CD4-positive, alpha-beta T cell (primary cell): ENCODE results near the gene UBAC2. TPM values are rescaled to one million over a fixed set of nuclear protein-coding genes. Genes with fewer than 3 reads are reported as not detected.
"Not testable (repeated sequence)": the region's sequence is repeated elsewhere in the genome, so short reads cannot be mapped to it uniquely, and the experiment has no call there.

Experiments used
- ATAC-seq: fragments of 200-7000 bp; cut with Tn5 transposase; one replicate; pipeline ENCODE4 v1.10.0; 2022; ENCODE audit warnings: mild to moderate bottlenecking; ENCODE audit not compliant: poor library complexity
- CTCF ChIA-PET: fragments of 350-600 bp; sonication (Branson Sonifier 250); formaldehyde crosslinking; loops from one replicate; lab custom pipeline; 2021; ENCODE audit warnings: antibody characterized with exemption, inconsistent platforms; lab: Charles Lee
- POLR2A ChIA-PET: fragments of 350-600 bp; sonication (Branson Sonifier 250); formaldehyde crosslinking; loops from one replicate; lab custom pipeline; 2021; ENCODE audit warnings: antibody characterized with exemption, inconsistent platforms; lab: Charles Lee
- DNase-seq, 14 experiments: peaks; one replicate each; pipeline ENCODE4 v3.0.0-alpha.2; 2013 to 2020; ENCODE audit warnings: mixed read lengths in 2 of 14
- H3K27ac ChIP-seq, 2 donors: one replicate each; pipeline versions ENCODE4 v1.5.1 to v1.7.0; 2013; ENCODE audit warnings: low read length in 2 of 2, low read depth in 1 of 2, mild to moderate bottlenecking in 1 of 2
- H3K27me3 ChIP-seq, 2 experiments: 1 replicate in 1 of 2; 2 replicates in 1 of 2; pipeline versions ENCODE4 v1.6.1 to v1.7.0; 2013; ENCODE audit warnings: low read length in 2 of 2, control low read depth in 1 of 2, mild to moderate bottlenecking in 1 of 2, moderate library complexity in 1 of 2; ENCODE audit not compliant: insufficient read depth in 2 of 2, control insufficient read depth in 1 of 2
- H3K36me3 ChIP-seq: one replicate; pipeline ENCODE4 v1.6.1; 2013; ENCODE audit warnings: low read length, control low read depth; ENCODE audit not compliant: insufficient read depth
- H3K4me1 ChIP-seq: one replicate; pipeline ENCODE4 v1.6.1; 2013; ENCODE audit warnings: low read length, control low read depth; ENCODE audit not compliant: insufficient read depth
- H3K4me3 ChIP-seq: one replicate; pipeline ENCODE4 v1.5.1; 2013; ENCODE audit warnings: mild to moderate bottlenecking, low read length, moderate library complexity
- H3K9me3 ChIP-seq, 2 experiments: 1 replicate in 1 of 2; 2 replicates in 1 of 2; pipeline versions ENCODE4 v1.6.1 to v1.7.0; 2013; ENCODE audit warnings: low read length in 2 of 2, mild to moderate bottlenecking in 2 of 2, control low read depth in 1 of 2, moderate library complexity in 1 of 2; ENCODE audit not compliant: control insufficient read depth in 1 of 2, insufficient read depth in 1 of 2
- H3K27ac Mint-ChIP-seq: one replicate; pipeline ENCODE4 v1.8.0; 2020; ENCODE audit warnings: mixed read lengths
- H3K27me3 Mint-ChIP-seq: one replicate; pipeline ENCODE4 v1.8.0; 2021; ENCODE audit warnings: mixed read lengths
- H3K36me3 Mint-ChIP-seq: one replicate; pipeline ENCODE4 v1.8.0; 2021; ENCODE audit warnings: low read depth, mixed read lengths
- H3K4me1 Mint-ChIP-seq: one replicate; pipeline ENCODE4 v1.8.0; 2021; ENCODE audit warnings: low read depth, mixed read lengths
- H3K4me3 Mint-ChIP-seq: one replicate; pipeline ENCODE4 v1.8.0; 2020; ENCODE audit warnings: mild to moderate bottlenecking, mixed read lengths
- H3K9me3 Mint-ChIP-seq: one replicate; pipeline ENCODE4 v1.8.0; 2020; ENCODE audit warnings: mixed read lengths
- intact Hi-C, 2 experiments: fragments of 100-400 bp; cut with DNase I in 1 of 2; cut with micrococcal nuclease in 1 of 2; formaldehyde crosslinking; loops; one replicate each; pipeline versions ENCODE4 v1.15.1 to v1.9.0; 2023 to 2025; cut with DNase I, micrococcal nuclease
- total RNA-seq, 174 experiments: library from RNA in 2 of 174; stranded (reverse) in 2 of 174; gene quantifications; one replicate each; pipeline ENCODE4 v1.2.3 and lab custom pipeline; 2021 to 2026
- TF ChIP-seq, protein P1 (sequence below): fragments of 200-600 bp; IDR thresholded peaks from one replicate; pipeline ENCODE4 v1.8.0; 2022; ENCODE audit warnings: antibody characterized with exemption, mild to moderate bottlenecking

The UBAC2 gene
- total RNA-seq, 2 experiments from 2014 or later, result 59.8 to 67.4 TPM

DNA sequence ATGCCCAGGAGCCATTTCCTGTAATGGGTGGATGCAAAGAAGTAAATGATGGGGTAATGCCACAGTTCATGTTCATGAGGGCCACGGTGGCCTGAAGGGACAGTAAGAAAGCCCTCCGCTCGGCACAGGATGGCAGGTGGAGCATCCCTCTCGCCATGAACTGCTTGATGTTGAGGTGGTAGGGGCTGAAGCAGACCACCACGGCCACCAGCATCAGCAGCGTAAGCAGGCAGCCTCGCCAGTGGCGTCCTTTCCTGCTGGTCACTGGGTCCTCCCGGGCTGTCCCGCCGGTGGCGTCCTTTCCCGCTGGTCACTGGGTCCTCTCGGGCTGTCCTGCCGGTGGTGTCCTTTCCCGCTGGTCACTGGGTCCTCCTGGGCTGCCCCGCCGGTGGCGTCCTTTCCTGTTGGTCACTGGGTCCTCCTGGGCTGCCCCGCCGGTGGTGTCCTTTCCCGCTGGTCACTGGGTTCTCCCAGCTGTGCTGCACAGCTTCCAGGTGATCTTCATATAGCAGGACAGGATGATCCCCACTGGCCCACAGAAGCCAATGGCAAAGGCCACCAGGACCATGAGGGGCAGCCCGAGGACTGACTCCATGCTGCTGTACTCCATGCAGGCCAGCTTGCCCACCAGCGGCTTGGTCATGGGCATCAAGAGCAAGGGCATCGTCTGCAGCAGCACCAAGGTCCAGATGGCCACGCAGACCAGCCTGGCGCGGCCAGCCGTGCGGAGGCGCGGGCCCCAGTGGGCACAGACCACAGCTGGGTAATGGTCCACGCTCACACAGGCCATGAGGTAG is 207.4 kb downstream of the UBAC2 start:
- intact Hi-C loops, result loop anchor here in 1 of 2 experiments (2.0 kb wide), 1 partner anchor 13 kb away; no protein-coding TSS in a partner anchor
- H3K4me1 ChIP-seq, result peaks cover 31% of the 10 kb centered on the region
- peaks cover 56% of the 10 kb centered on the region for H3K4me1 Mint-ChIP-seq

DNA sequence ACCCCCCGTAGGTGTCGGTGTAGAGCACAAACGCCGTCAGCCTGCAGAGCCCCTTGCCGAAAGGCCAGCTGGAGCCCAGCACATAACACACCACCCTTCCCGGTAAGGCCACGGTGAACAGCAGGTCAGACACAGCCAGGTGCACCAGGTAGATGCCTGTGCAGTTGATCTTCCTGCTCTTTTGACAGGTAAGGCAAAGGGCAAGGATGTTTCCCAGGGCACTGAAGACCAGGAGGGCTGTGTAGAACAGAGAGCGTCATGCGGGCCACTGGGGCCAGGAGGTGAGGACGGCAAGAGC is 208.0 kb downstream of the UBAC2 start:
- CTCF ChIA-PET, result interaction anchor here (1.3 to 1.6 kb wide), 2 partner anchors 27 to 232 kb away, joined by 3 to 4 read pairs; no protein-coding TSS in a partner anchor
- Histone ChIP-seq H3K36me3 (peaks cover 3% of the 10 kb centered on the region), H3K4me3 (no peak overlapping the region), H3K27me3 (no peaks in the 10 kb centered on the region), H3K27ac (no peak overlapping the region), H3K4me1 (peaks cover 26% of the 10 kb centered on the region), H3K9me3 (peaks cover 0 to 8% of the 10 kb centered on the region in 2 experiments)
- TF ChIP-seq, protein P1, sequence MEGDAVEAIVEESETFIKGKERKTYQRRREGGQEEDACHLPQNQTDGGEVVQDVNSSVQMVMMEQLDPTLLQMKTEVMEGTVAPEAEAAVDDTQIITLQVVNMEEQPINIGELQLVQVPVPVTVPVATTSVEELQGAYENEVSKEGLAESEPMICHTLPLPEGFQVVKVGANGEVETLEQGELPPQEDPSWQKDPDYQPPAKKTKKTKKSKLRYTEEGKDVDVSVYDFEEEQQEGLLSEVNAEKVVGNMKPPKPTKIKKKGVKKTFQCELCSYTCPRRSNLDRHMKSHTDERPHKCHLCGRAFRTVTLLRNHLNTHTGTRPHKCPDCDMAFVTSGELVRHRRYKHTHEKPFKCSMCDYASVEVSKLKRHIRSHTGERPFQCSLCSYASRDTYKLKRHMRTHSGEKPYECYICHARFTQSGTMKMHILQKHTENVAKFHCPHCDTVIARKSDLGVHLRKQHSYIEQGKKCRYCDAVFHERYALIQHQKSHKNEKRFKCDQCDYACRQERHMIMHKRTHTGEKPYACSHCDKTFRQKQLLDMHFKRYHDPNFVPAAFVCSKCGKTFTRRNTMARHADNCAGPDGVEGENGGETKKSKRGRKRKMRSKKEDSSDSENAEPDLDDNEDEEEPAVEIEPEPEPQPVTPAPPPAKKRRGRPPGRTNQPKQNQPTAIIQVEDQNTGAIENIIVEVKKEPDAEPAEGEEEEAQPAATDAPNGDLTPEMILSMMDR, result no peak
- DNase-seq, result peak in 1 of 14 experiments; percentile 28
- H3K27ac Mint-ChIP-seq, result no peak overlapping the region
- no peak overlapping the region for H3K4me3 Mint-ChIP-seq
- ATAC-seq, result no peak
- no peaks in the 10 kb centered on the region for H3K27me3 Mint-ChIP-seq
- POLR2A ChIA-PET, result interaction anchor here (1.0 to 1.7 kb wide), 3 partner anchors 9 to 11 kb away, joined by 3 to 4 read pairs (median 3); no protein-coding TSS in a partner anchor
- H3K36me3 Mint-ChIP-seq, result peaks cover 34% of the 10 kb centered on the region
- H3K4me1 Mint-ChIP-seq, result peaks cover 52% of the 10 kb centered on the region
- H3K9me3 Mint-ChIP-seq, result no peaks in the 10 kb centered on the region
- intact Hi-C loops, result loop anchor here in 1 of 2 experiments (2.0 kb wide), 1 partner anchor 14 kb away; no protein-coding TSS in a partner anchor

More for the DNA sequence above, 207.4 kb downstream of the UBAC2 start:
- TF ChIP-seq, protein P1, result no peak
- Histone ChIP-seq H3K36me3 (peaks cover 3% of the 10 kb centered on the region), H3K27me3 (no peaks in the 10 kb centered on the region), H3K27ac (no peak overlapping the region), H3K9me3 (peaks cover 0 to 8% of the 10 kb centered on the region in 2 experiments), H3K4me3 (no peak overlapping the region)
- Mint-ChIP-seq H3K9me3 (no peaks in the 10 kb centered on the region), H3K27ac (peak overlapping the region; percentile 47), H3K27me3 (no peaks in the 10 kb centered on the region), H3K4me3 (no peak overlapping the region), H3K36me3 (peaks cover 36% of the 10 kb centered on the region)
- peak in 1 of 14 experiments; percentile 16 for DNase-seq
- no peak for ATAC-seq
- CTCF ChIA-PET, result interaction anchor here (1.3 to 1.6 kb wide), 2 partner anchors 27 to 232 kb away, joined by 3 to 4 read pairs; no protein-coding TSS in a partner anchor
- POLR2A ChIA-PET, result interaction anchor here (1.0 to 1.7 kb wide), 3 partner anchors 9 to 12 kb away, joined by 3 to 4 read pairs (median 3); no protein-coding TSS in a partner anchor

DNA sequence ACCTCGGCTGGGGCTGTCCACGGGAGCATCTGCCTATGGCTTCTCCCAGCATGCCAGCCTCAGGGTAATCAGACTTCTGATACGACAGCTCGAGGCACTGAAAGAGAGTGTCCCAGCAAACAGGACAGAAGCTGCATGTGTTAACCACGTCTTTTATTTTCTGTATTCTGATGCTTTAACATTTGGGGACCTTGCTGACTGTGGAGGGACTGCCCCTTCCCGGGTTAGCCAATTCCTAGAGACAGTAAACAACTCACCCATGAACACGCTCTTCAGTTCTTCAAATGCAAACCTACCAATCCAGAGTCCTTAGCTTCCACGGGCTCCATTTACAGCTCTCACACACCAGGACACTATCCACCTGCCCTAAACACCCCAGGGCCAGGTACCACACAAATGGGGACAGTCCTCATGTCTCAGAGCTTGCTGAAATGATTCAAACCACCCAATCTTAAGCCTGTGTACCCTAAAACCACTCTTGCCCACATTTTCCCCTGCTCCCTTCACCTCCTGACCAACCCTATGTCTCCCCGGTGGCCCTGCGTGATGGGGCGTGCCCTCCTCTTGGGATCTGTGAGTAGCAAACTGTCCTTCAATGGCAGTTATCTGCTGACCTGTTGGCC is 208.9 kb downstream of the UBAC2 start:
- ATAC-seq, result not testable (repeated sequence)

DNA sequence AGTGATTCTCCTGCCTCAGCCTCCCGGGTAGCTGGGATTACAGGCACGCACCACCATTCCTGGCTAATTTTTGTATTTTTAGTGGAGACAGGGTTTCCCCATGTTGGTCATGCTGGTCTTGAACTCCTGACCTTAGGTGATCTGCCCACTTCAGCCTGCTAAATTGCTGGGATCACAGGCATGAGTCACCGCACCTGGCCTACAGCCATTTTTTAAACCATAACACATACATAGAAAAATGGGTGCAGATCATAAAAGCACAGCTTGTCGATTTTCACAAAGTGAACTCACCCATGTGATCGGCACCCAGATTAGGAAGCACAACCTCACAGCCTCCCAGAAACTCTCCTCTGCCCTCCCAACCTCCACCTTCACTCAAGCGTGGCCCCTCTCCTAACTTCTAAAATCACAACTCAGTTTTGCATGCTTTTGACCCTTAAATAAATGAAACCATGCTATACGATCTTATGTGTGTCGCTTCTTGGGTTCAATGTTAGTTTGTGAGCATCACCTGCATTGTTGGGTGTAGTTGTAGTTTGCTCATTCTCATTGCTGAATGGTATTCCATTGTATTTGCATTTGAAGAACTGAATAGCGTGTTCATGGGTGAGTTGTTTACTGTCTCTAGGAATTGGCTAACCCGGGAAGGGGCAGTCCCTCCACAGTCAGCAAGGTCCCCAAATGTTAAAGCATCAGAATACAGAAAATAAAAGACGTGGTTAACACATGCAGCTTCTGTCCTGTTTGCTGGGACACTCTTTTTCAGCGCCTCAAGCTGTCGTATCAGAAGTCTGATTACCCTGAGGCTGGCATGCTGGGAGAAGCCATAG is 210.2 kb downstream of the UBAC2 start:
- CTCF ChIA-PET, result interaction anchor here (0.6 kb wide), 1 partner anchor 232 kb away, joined by 3 read pairs; no protein-coding TSS in a partner anchor
- H3K27me3 ChIP-seq, ATAC-seq, intact Hi-C loops, H3K4me3 Mint-ChIP-seq, H3K27me3 Mint-ChIP-seq, H3K36me3 ChIP-seq, H3K4me3 ChIP-seq, H3K9me3 ChIP-seq, H3K9me3 Mint-ChIP-seq: not testable (repeated sequence)
- DNase-seq, result peak in 2 of 14 experiments; percentile 29 to 52
- peaks cover 25% of the 10 kb centered on the region for H3K36me3 Mint-ChIP-seq
- peaks cover 42% of the 10 kb centered on the region for H3K4me1 Mint-ChIP-seq
- peak overlapping the region; percentile 65 for H3K27ac Mint-ChIP-seq
- POLR2A ChIA-PET, result interaction anchor here (2.2 kb wide), 1 partner anchor 9 kb away, joined by 11 read pairs; no protein-coding TSS in a partner anchor
- Histone ChIP-seq H3K27ac (peak overlapping the region in 1 of 2 donors; percentile 25), H3K4me1 (peaks cover 30% of the 10 kb centered on the region)

More for the DNA sequence above, 208.9 kb downstream of the UBAC2 start:
- H3K36me3 Mint-ChIP-seq, result peaks cover 26% of the 10 kb centered on the region
- not testable (repeated sequence) for H3K4me3 Mint-ChIP-seq, H3K9me3 Mint-ChIP-seq, DNase-seq, H3K9me3 ChIP-seq, H3K27me3 ChIP-seq, H3K27ac ChIP-seq, H3K36me3 ChIP-seq, H3K4me3 ChIP-seq, H3K27me3 Mint-ChIP-seq
- ChIA-PET POLR2A (interaction anchor here (1.0 to 1.7 kb wide), 2 partner anchors 9 to 10 kb away, joined by 3 to 4 read pairs; no protein-coding TSS in a partner anchor), CTCF (interaction anchor here (1.3 to 1.6 kb wide), 2 partner anchors 26 to 233 kb away, joined by 3 to 4 read pairs; no protein-coding TSS in a partner anchor)
- peaks cover 26% of the 10 kb centered on the region for H3K4me1 ChIP-seq
- peak overlapping the region; percentile 65 for H3K27ac Mint-ChIP-seq
- intact Hi-C loops, result loop anchor here in 1 of 2 experiments (2.0 kb wide), 1 partner anchor 15 kb away; no protein-coding TSS in a partner anchor
- H3K4me1 Mint-ChIP-seq, result peaks cover 44% of the 10 kb centered on the region
